ENCODE measurements around the gene TIRAP.

DNA sequence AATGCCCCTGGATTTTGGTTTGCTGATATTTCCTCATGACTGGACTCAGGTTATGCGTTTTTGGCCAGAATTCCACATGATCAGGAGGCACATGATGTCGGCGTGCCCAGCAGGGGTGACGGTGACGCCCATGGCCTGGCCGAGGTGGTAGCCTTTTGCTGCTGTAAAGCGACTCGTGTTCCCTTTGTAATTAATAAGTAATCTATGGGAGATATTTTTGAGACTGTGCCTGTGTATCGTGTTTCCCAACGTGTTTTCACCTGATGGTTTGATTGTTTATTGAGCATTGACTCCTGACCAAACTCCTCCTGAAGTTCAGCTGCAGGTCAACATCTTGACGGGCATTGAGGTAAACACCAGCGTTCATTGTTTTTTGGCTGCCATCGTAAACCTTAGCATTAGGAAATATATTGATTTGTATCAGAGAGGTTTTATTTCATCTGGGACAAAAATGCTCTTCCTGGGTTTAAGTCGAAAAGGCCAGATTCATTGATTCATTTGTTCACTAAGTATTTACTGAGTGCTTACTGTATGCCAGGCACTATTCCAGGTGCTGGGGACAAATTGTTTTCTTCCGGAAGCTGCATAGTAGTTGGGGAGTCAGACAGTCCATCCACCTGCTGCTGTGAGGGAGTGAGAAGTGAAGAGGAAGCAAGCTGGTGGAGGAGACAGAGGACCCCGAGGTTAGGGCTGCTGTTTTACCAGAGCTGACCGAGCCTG is 44.5 kb downstream of the TIRAP start:
- TF ChIP-seq, protein P1, sequence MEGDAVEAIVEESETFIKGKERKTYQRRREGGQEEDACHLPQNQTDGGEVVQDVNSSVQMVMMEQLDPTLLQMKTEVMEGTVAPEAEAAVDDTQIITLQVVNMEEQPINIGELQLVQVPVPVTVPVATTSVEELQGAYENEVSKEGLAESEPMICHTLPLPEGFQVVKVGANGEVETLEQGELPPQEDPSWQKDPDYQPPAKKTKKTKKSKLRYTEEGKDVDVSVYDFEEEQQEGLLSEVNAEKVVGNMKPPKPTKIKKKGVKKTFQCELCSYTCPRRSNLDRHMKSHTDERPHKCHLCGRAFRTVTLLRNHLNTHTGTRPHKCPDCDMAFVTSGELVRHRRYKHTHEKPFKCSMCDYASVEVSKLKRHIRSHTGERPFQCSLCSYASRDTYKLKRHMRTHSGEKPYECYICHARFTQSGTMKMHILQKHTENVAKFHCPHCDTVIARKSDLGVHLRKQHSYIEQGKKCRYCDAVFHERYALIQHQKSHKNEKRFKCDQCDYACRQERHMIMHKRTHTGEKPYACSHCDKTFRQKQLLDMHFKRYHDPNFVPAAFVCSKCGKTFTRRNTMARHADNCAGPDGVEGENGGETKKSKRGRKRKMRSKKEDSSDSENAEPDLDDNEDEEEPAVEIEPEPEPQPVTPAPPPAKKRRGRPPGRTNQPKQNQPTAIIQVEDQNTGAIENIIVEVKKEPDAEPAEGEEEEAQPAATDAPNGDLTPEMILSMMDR (IDR thresholded peaks at IDR 0.05) = no peak
- TF ChIP-seq POLR2AphosphoS5 (IDR thresholded peaks at IDR 0.05; ENCODE audit: insufficient read depth in 1 of 2, low read depth in 1 of 2) (no peak), POLR2A (IDR thresholded peaks at IDR 0.05) (no peak)

Measured in vagina (tissue), 2 donors.